DMS153 (cell line): ENCODE data around the gene ARTN.

Source experiments
- DNase-seq: peaks from one replicate; lab custom pipeline; 2025; lab: John Stamatoyannopoulos, UW

Gene ARTN, protein sequence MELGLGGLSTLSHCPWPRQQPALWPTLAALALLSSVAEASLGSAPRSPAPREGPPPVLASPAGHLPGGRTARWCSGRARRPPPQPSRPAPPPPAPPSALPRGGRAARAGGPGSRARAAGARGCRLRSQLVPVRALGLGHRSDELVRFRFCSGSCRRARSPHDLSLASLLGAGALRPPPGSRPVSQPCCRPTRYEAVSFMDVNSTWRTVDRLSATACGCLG

DNA sequence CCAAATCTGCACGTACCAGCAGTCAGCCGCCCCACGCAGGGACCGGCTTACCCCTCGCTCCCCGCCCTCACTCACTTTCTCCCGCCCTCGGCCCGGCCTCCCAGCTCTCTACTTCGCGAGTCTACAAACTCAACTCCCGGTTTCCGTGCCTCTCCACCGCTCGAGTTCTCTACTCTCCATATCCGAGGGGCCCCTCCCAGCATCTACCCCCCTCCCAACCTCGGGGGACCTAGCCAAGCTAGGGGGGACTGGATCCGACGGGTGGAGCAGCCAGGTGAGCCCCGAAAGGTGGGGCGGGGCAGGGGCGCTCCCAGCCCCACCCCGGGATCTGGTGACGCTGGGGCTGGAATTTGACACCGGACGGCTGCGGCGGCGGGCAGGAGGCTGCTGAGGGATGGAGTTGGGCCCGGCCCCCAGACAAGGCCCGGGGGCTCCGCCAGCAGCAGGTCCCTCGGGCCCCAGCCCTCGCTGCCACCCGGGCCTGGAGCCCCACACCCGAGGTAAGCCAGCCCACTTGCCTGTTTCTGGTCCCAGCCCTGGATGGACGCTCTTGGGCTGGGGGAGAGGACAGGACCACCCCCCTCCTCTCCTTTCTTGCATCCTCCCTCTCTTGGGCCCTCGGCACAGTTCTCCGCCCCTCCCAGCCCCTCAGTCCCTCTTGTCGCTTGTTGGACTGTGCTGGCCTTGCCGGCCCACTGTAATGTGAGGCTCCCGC is at the start of gene ARTN:
ARTN (plus strand) TSS at position 416 of the 715 bp plus-strand sequence. CDS start 1,856 bp downstream, outside the sequence.
- DNase-seq = no peak

GRCh38 chr1:43885279-43885801 is 48.3 kb upstream of the ARTN start:
- peak; percentile 79 for DNase-seq

- DNase-seq = no peak
Measured at GRCh38 chr1:43887748-43888147, 45.9 kb upstream of the ARTN start.

- DNase-seq = no peak
Measured at GRCh38 chr1:43890815-43891214, 42.8 kb upstream of the ARTN start.

DNA sequence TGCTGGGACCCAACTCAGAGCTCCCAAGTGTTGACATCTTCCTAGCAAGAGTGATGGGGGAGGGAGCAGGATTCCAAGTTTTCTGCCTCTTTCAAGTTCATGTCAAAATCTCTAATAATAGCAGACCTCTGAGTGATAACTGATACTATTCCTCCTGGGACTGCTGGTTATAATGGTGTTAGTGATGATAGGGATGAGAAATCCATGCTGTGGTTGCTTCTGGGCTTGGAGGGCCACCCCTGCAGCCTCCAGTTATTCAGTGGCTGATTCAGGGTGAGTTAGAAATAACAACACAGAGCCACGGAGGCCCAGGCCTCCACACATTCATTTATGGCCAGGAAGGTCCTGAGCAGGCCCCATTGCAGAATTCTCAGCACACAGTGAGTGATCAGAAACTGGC is 40.6 kb upstream of the ARTN start:
- DNase-seq = no peak

GRCh38 chr1:43898981-43899380 is 34.6 kb upstream of the ARTN start:
- DNase-seq = no peak

- DNase-seq = no peak
Measured at GRCh38 chr1:43900386-43900785, 33.2 kb upstream of the ARTN start.

DNA sequence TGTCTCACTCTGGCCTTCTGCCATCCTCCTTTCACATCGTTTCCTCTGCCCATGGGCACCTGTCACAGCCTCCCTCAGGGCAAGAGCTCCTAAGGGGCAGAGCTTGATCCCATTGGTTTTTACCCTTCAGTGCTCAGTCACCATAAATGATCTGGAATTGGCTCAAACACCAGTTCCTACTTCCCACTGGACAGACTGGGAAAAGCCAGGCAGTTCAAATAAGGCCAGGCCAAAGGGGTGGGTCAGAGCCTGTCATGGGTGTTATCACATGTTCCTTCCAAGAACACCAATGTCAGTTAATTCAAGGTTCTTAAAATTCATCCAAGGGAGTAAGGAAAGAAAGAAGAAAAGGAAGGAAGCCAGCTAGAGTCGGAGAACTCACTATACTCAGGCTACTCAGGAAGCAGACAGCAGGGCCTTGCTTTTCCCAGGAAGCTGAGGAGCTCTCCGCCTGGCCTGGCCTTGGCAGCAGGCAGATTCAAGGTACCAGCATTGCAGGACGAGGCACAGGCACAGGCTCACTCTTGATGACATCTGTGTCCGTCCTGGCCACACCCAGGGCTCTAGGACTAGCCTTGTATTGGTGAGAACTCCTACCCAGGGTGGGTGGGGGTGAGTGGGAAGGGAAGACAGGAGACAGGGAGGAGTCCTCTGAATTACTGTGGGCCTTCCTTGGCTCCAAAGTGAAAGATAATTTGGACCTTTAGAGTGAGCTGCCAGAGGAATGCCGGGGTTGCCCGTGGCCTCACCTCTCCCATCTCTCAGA is 32.2 kb upstream of the ARTN start:
- DNase-seq = no peak

DNA sequence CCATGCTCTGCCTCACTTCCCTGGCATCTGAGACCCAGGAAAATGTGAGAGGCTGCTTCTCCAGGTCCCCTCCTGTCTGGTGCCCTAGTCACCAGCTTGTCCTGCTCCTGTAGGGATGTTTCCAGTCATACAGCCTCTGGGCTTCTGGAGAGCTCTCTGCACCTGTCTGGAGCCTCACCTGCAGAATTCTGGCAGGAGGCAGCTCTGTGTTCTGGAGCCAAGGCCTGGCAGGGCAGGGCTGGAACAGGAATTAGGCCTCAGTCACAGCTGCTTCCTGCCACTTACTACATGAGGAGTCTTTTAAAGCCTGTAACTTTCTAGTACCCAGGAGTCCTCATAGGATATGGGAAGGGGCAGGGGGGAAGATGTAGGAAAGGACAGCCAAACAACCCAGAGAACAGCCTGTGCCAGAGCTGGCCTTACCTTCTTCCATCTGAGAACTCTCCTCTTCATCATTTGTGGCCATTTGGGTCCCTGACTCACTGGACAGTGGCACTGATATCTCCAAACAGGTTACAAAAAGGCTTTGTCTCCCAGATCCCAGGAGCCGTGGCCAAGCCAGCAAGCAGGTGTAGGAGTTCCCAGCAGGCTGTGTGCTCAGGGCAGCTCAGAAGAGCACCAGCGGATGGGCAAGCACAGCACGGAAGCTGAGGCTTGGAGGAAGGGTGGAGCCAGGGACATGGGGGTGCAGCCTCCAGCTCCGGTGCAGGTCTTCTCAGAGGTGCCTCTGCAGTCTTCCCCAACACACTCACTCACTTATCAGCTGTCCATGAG is 31.4 kb upstream of the ARTN start:
- peak; percentile 34 for DNase-seq

GRCh38 chr1:43904660-43905551 is 28.7 kb upstream of the ARTN start:
- no peak for DNase-seq

- DNase-seq = no peak
Measured at GRCh38 chr1:43908226-43908625, 25.4 kb upstream of the ARTN start.

DNA sequence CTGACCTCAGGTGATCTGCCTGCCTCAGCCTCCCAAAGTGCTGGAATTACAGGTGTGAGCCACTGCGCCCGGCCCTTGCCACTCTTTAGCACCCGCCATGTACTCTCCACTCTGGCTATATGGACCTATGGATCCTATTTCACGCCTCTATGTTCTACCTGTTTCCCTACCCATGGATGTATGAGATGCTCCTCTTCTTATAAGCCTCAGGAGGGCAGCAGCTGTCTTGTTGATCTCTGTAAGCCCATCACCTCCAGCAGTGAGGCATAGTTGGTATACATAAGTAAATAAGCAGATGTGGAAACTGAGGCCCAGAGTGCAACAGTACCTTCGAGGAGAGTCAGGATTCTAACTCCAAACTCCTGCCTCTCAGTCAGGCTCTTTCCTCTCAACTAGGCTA is 24.7 kb upstream of the ARTN start:
- DNase-seq = no peak

- DNase-seq = no peak
Measured at GRCh38 chr1:43910343-43910742, 23.3 kb upstream of the ARTN start.

DNA sequence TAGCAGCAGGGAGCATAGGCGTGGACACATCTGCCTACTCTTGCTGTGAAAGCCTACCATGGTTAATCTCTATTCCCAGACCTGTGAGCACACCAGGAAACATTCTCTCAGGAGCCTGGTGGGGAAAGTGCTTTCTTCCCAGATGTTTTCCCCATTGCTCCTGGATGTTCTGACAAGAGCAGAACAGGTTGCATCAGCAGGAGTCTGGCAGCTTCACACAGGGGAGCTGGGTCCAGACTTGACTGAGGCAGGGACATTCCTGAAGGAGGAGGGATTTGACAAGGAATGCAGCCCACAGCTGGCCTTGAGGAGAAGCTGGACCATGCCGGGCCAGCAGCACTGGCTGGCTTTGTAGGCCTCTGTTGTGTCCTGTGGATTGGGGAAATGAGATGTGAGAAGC is 21.0 kb upstream of the ARTN start:
- no peak for DNase-seq

- DNase-seq = no peak
Measured at GRCh38 chr1:43913051-43913501, 20.5 kb upstream of the ARTN start.

- no peak for DNase-seq
Measured at GRCh38 chr1:43913666-43914360, 19.8 kb upstream of the ARTN start.

- no peak for DNase-seq
Measured at GRCh38 chr1:43914576-43915525, 18.8 kb upstream of the ARTN start.

GRCh38 chr1:43919906-43920305 is 13.7 kb upstream of the ARTN start:
- no peak for DNase-seq

DNA sequence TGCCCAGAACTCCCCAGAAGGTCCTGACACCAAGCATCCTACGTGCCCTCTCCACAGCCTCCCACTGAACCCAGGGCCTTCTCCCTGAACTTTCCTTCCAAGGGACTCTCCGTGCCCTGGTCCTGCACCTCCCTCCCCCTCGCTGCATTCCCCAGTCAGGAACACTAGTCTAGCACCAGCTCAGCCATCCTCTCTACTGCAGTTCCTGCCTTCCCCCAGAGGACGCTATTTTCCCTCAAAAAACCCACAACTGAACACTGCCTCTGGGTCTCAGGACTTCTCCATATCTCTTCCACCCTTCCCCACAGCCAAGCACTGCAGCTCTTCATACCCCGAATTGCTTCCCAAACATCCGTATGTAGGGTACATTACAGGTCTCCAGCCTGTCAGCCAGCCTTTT is 12.6 kb upstream of the ARTN start:
- no peak for DNase-seq
